ENCODE data around the gene DLX5.

GRCh38 chr7:97002555-97003261, 21.9 kb downstream of the DLX5 start:
- TF ChIP-seq EZH2phosphoT487 (IDR thresholded peaks at IDR 0.05; ENCODE audit: insufficient read depth, low read depth) (no peak), EZH2 (IDR thresholded peaks at IDR 0.05; ENCODE audit: insufficient read depth, poor library complexity, severe bottlenecking) (no peak)
